ENCODE data around the gene CHI3L2. TPM values are rescaled to one million over a fixed set of nuclear protein-coding genes. Genes with fewer than 3 reads are reported as not detected.

The CHI3L2 gene
- total RNA-seq, 1 experiment from 2014 or later: 1.4 TPM

- Mint-ChIP-seq H3K9me3 (ENCODE audit: unreplicated experiment) (no peaks in the 10 kb centered on the region), H3K4me3 (ENCODE audit: unreplicated experiment) (no peak within 1 kb of the TSS), H3K27ac (ENCODE audit: low read depth, unreplicated experiment) (no peak within 1 kb of the TSS), H3K27me3 (ENCODE audit: insufficient read depth, unreplicated experiment) (no peaks in the 10 kb centered on the region), H3K36me3 (ENCODE audit: insufficient read depth, unreplicated experiment) (no peaks in the 10 kb centered on the region), H3K4me1 (ENCODE audit: insufficient read depth, unreplicated experiment) (peaks cover 13% of the 10 kb centered on the region)
- intact Hi-C loops (cut with micrococcal nuclease): no loop called here
- DNase-seq (ENCODE audit: unreplicated experiment): peak; percentile 76
- POLR2A ChIA-PET: no interaction called here
- TF ChIP-seq, protein P1, sequence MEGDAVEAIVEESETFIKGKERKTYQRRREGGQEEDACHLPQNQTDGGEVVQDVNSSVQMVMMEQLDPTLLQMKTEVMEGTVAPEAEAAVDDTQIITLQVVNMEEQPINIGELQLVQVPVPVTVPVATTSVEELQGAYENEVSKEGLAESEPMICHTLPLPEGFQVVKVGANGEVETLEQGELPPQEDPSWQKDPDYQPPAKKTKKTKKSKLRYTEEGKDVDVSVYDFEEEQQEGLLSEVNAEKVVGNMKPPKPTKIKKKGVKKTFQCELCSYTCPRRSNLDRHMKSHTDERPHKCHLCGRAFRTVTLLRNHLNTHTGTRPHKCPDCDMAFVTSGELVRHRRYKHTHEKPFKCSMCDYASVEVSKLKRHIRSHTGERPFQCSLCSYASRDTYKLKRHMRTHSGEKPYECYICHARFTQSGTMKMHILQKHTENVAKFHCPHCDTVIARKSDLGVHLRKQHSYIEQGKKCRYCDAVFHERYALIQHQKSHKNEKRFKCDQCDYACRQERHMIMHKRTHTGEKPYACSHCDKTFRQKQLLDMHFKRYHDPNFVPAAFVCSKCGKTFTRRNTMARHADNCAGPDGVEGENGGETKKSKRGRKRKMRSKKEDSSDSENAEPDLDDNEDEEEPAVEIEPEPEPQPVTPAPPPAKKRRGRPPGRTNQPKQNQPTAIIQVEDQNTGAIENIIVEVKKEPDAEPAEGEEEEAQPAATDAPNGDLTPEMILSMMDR (IDR thresholded peaks at IDR 0.05; ENCODE audit: unreplicated experiment): no peak
- no TSS peak for BruUV-seq (replicated peaks)
- CTCF ChIA-PET: no interaction called here
These were observed 63.1 kb downstream of the CHI3L2 start, which contains the start of gene CHIA for GRCh38 chr1:111290630-111291029. CHIA (plus strand) TSS chr1:111290851; CDS start chr1:111310468, 19,617 bp downstream.

Other genes starting within 250 kb of the CHI3L2 start
- 30.5 and 32.1 TPM in 2 replicates for gene DRAM2, start 87.6 kb upstream of the CHI3L2 start, total RNA-seq (2022)
- gene CEPT1, start 87.5 kb upstream of the CHI3L2 start, total RNA-seq (2022): 43.1 and 45.0 TPM in 2 replicates
- 3.9 and 6.0 TPM in 2 replicates for gene DENND2D, start 27.1 kb upstream of the CHI3L2 start, total RNA-seq (2022)
- not detected in 2 replicates for gene CHIA, start 63.1 kb downstream of the CHI3L2 start, total RNA-seq (2022)
- 1.3 TPM in 2 replicates for gene OVGP1, start 200.0 kb downstream of the CHI3L2 start, total RNA-seq (2022)
- 35.7 and 54.2 TPM in 2 replicates for gene WDR77, start 221.5 kb downstream of the CHI3L2 start, total RNA-seq (2022)
- 317 and 348 TPM in 2 replicates for gene ATP5PB, start 221.8 kb downstream of the CHI3L2 start, total RNA-seq (2022)
- 0.77 and 1.6 TPM in 2 replicates for gene C1orf162, start 246.3 kb downstream of the CHI3L2 start, total RNA-seq (2022)